H1 (cell line): ENCODE data around the gene SPTB.

Experiments
- EP300 ChIP-seq, 2 experiments: IDR thresholded peaks; 1 replicate in 1 of 2; 2 replicates in 1 of 2; pipeline ENCODE4 v1.6.1; 2011 to 2012; ENCODE audit warnings: low read depth in 2 of 2, low read length in 2 of 2, mild to moderate bottlenecking in 2 of 2, borderline replicate concordance in 1 of 2, inconsistent platforms in 1 of 2, moderate library complexity in 1 of 2
- EZH2 ChIP-seq: fragments of 200-600 bp; sonication (generic); IDR thresholded peaks from 2 replicates; pipeline ENCODE4 v1.7.1; 2012; ENCODE audit warnings: low read depth, mild to moderate bottlenecking, moderate library complexity, low read length, inconsistent platforms; ENCODE audit not compliant: severe bottlenecking
- JUN ChIP-seq: IDR thresholded peaks from 2 replicates; pipeline ENCODE4 v1.6.1; 2011; ENCODE audit warnings: low read depth, mild to moderate bottlenecking, improper control_type of control experiment, low read length
- JUND ChIP-seq: IDR thresholded peaks from 2 replicates; pipeline ENCODE4 v1.6.1; 2011; ENCODE audit warnings: mild to moderate bottlenecking, improper control_type of control experiment, low read length
- POLR2A ChIP-seq, 2 experiments: IDR thresholded peaks; 1 replicate in 1 of 2; 2 replicates in 1 of 2; pipeline ENCODE4 v1.6.1; 2011; ENCODE audit warnings: low read depth in 2 of 2, low read length in 2 of 2, mild to moderate bottlenecking in 2 of 2; ENCODE audit errors: control extremely low read depth in 1 of 2
- POLR2AphosphoS5 ChIP-seq: IDR thresholded peaks from 2 replicates; pipeline ENCODE4 v1.6.1; 2011; ENCODE audit warnings: low read depth, low read length
- RXRA ChIP-seq: IDR thresholded peaks from 2 replicates; pipeline ENCODE4 v1.6.1; 2011; ENCODE audit warnings: low read depth, mild to moderate bottlenecking, low read length, moderate library complexity; ENCODE audit not compliant: insufficient read depth
- TAF1 ChIP-seq: IDR thresholded peaks from 2 replicates; pipeline ENCODE4 v1.6.1; 2011; ENCODE audit warnings: mild to moderate bottlenecking, low read depth, low read length
- ZNF274 ChIP-seq: IDR thresholded peaks from 2 replicates; pipeline ENCODE4 v1.7.0; 2012; ENCODE audit warnings: low read length, borderline replicate concordance; ENCODE audit errors: extremely low read depth
- TF ChIP-seq, protein P1 (sequence below), 3 experiments: IDR thresholded peaks; 1 replicate in 2 of 3; 2 replicates in 1 of 3; pipeline versions ENCODE4 v1.5.1 to v1.6.1; 2011; ENCODE audit warnings: low read length in 3 of 3, mild to moderate bottlenecking in 3 of 3, inconsistent platforms in 2 of 3, low read depth in 1 of 3, moderate library complexity in 1 of 3; ENCODE audit not compliant: insufficient read depth in 1 of 3; ENCODE audit errors: control extremely low read depth in 1 of 3
- TF ChIP-seq, protein P2 (sequence below): IDR thresholded peaks from 2 replicates; pipeline ENCODE4 v1.6.1; 2012; ENCODE audit warnings: low read length, inconsistent platforms
- TF ChIP-seq, protein P3 (sequence below): IDR thresholded peaks from 2 replicates; pipeline ENCODE4 v1.6.1; 2011; ENCODE audit warnings: low read depth, mild to moderate bottlenecking, low read length; ENCODE audit not compliant: insufficient read depth
- TF ChIP-seq, protein P4 (sequence below): IDR thresholded peaks from 2 replicates; pipeline ENCODE4 v1.6.1; 2012; ENCODE audit warnings: inconsistent platforms

DNA sequence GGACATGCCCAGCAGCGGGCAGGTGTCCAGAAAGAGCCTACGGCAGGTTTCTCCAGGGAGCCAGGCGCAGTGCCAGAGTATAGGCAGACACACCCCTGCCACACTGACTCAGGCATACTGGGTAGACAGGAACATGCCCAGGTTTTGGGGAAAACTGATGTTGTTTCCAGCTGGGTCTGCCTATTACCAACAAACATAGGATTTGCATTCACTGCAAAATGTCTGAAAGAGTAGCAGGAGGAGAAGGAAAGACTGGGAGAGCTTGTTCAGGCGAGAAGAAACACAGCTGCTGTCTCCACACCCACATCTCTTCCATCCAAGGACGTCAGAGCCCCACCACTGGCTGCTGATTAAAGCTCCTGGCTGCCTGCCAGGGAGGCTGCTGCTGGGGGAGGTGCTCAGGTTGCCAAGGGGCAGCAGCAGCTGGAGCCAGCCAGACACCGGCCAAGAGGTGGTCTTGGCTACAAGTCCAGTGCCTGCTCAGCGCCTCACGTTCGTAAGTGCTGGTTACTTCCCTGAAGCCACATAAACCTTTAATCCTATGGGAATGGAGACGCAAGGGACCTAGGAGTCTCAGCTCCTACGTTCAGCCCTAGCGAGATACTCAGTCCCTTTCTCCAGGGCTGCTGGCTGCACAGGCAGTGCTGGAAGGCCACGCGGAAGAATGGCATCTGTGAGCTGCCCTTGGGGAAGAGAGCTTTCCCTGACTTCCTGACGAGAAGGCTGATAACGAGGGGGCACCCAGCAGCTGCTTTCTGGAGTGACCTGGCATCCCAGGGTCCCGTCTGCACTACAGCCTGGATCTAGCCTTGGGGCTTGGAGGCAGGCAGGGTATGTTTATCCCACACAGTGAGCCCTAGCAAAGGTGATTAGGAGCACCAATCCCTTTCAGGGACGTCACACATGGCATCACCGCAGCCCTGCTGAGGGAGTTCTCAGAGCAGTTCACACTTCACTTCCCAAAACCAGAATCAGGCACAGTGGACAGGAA is 117.4 kb downstream of the SPTB start:
- TF ChIP-seq, protein P1, sequence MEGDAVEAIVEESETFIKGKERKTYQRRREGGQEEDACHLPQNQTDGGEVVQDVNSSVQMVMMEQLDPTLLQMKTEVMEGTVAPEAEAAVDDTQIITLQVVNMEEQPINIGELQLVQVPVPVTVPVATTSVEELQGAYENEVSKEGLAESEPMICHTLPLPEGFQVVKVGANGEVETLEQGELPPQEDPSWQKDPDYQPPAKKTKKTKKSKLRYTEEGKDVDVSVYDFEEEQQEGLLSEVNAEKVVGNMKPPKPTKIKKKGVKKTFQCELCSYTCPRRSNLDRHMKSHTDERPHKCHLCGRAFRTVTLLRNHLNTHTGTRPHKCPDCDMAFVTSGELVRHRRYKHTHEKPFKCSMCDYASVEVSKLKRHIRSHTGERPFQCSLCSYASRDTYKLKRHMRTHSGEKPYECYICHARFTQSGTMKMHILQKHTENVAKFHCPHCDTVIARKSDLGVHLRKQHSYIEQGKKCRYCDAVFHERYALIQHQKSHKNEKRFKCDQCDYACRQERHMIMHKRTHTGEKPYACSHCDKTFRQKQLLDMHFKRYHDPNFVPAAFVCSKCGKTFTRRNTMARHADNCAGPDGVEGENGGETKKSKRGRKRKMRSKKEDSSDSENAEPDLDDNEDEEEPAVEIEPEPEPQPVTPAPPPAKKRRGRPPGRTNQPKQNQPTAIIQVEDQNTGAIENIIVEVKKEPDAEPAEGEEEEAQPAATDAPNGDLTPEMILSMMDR (IDR thresholded peaks at IDR 0.05; ENCODE audit: control extremely low read depth in 1 of 3, insufficient read depth in 1 of 3, low read depth in 1 of 3, low read length in 3 of 3), result no peak
- TF ChIP-seq, protein P2, sequence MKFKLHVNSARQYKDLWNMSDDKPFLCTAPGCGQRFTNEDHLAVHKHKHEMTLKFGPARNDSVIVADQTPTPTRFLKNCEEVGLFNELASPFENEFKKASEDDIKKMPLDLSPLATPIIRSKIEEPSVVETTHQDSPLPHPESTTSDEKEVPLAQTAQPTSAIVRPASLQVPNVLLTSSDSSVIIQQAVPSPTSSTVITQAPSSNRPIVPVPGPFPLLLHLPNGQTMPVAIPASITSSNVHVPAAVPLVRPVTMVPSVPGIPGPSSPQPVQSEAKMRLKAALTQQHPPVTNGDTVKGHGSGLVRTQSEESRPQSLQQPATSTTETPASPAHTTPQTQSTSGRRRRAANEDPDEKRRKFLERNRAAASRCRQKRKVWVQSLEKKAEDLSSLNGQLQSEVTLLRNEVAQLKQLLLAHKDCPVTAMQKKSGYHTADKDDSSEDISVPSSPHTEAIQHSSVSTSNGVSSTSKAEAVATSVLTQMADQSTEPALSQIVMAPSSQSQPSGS, result no peak
- TF ChIP-seq JUN, result no peak
- TF ChIP-seq, protein P3, sequence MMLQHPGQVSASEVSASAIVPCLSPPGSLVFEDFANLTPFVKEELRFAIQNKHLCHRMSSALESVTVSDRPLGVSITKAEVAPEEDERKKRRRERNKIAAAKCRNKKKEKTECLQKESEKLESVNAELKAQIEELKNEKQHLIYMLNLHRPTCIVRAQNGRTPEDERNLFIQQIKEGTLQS, result no peak
- TF ChIP-seq JUND, result no peak
- no peak for TF ChIP-seq POLR2AphosphoS5
- TF ChIP-seq, protein P4, sequence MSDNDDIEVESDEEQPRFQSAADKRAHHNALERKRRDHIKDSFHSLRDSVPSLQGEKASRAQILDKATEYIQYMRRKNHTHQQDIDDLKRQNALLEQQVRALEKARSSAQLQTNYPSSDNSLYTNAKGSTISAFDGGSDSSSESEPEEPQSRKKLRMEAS, result no peak
- no peak for TF ChIP-seq ZNF274
- TF ChIP-seq POLR2A (IDR thresholded peaks at IDR 0.05; ENCODE audit: control extremely low read depth in 1 of 2, low read depth in 2 of 2, low read length in 2 of 2), result no peak
- no peak for TF ChIP-seq RXRA
- TF ChIP-seq EZH2, result no peak
- no peak for TF ChIP-seq TAF1
- TF ChIP-seq EP300 (IDR thresholded peaks at IDR 0.05; ENCODE audit: borderline replicate concordance in 1 of 2, low read depth in 2 of 2, low read length in 2 of 2), result no peak
